ENCODE data around the gene TSPAN9.

The TSPAN9 gene

DNA sequence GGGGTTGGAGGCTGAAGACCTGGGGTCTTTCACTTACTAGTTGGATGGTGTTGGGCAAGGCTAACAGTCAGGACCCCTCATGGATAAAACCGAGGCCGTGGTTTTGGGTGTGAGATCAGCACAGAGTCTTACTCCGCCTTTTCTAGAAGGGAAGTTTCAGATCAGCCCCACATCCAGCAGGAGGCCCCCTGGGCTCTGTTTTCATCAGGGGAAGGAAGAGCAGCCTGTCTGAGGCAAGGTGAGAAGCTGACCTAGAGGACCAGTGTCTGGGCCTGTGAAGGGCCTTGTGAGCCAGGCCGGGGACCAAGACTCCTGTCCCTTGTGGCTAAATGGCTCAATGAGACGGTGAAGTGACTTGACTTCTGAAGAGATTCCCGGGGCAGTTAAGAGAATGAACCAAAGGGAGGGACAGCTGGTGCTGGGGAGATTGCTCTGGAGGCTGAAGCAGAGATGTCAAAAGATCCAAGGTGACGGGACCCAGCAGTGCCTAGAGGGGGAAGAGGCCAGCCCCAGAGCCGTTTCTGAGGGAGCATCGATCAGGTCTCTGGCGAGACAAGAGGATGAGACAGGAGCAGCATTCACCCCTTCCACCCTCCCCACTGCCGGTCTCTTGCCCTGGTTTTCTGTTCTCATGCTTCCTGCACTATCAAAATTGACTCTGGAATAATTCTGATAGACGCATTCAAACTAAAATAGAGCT, 40.1 kb upstream of the TSPAN9 start:
- H3K4me1 ChIP-seq (ENCODE audit: control insufficient read depth, insufficient read depth, low read length) = no peaks in the 10 kb centered on the region
- H3K9me3 ChIP-seq (ENCODE audit: control insufficient read depth, low read length) = no peaks in the 10 kb centered on the region
- 94 to 95% methylated on average over 12 of the region's 12 CpGs for WGBS, 2 experiments
- peaks cover 5% of the 10 kb centered on the region for H3K36me3 ChIP-seq (ENCODE audit: control insufficient read depth, insufficient read depth, low read length)
- no peak overlapping the region for H3K27ac ChIP-seq (ENCODE audit: insufficient read depth, low read depth, low read length, poor library complexity, severe bottlenecking)
- no peaks in the 10 kb centered on the region for H3K27me3 ChIP-seq (ENCODE audit: control insufficient read depth, insufficient read depth, low read length, poor library complexity, severe bottlenecking)
- H3K4me3 ChIP-seq (ENCODE audit: insufficient read depth, low read depth, low read length) = no peak overlapping the region

DNA sequence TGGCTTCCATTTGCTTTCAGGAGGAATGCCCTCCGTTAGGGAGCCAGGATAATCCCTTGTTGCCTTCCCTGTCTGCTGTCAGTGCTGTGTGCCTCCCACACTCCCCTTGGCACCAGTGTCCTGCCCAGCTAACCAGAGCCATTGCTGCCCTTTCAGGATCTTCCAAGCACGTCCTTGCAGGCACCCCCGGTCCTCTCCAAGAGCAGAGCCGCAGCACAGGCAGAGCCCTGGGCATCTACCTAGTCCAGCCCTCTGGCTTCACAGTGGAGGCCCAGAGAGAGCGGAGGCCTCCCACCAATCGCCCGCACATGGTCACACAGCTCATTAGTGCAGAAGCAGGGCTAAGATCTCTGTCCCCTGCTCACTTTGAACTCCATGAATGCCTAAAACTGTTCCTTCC, 39.0 kb upstream of the TSPAN9 start:
- WGBS, 2 experiments = 85 to 87% methylated on average over 7 of the region's 7 CpGs
- no peak overlapping the region for H3K4me3 ChIP-seq (ENCODE audit: insufficient read depth, low read depth, low read length)
- no peak overlapping the region for H3K27ac ChIP-seq (ENCODE audit: insufficient read depth, low read depth, low read length, poor library complexity, severe bottlenecking)
- peaks cover 5% of the 10 kb centered on the region for H3K36me3 ChIP-seq (ENCODE audit: control insufficient read depth, insufficient read depth, low read length)
- no peaks in the 10 kb centered on the region for H3K4me1 ChIP-seq (ENCODE audit: control insufficient read depth, insufficient read depth, low read length)
- H3K27me3 ChIP-seq (ENCODE audit: control insufficient read depth, insufficient read depth, low read length, poor library complexity, severe bottlenecking) = no peaks in the 10 kb centered on the region
- no peaks in the 10 kb centered on the region for H3K9me3 ChIP-seq (ENCODE audit: control insufficient read depth, low read length)

DNA sequence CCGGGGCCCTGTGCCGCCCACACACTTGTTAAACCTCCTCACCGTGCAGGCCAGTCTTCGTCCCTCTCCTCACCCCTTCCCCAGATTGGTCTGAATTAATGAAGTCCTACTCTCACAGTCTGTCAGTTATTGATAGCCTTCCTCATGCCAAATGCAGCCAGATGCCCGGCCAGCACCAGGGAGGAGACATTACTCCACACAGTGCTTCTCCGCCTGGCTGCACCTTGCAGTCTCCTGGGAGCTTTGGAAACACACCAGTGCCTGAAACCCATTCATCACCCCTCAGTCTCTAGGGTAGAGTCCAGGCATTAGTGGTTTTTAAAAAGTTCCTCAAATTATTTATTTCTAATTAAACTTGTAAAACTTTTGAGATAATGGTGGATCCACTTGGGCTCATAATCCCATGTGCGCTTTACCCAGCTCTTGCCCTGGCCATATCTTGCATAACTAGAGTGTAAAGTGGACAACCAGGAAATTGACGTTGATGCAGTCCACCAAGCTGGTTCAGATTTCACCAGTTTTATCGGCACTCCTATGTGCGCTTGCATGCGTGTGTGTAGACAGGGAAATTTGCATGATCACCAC, 38.2 kb upstream of the TSPAN9 start:
- H3K4me1 ChIP-seq (ENCODE audit: control insufficient read depth, insufficient read depth, low read length) = no peaks in the 10 kb centered on the region
- H3K27me3 ChIP-seq (ENCODE audit: control insufficient read depth, insufficient read depth, low read length, poor library complexity, severe bottlenecking) = no peaks in the 10 kb centered on the region
- no peaks in the 10 kb centered on the region for H3K9me3 ChIP-seq (ENCODE audit: control insufficient read depth, low read length)
- 95 to 97% methylated on average over 11 of the region's 11 CpGs for WGBS, 2 experiments
- no peak overlapping the region for H3K4me3 ChIP-seq (ENCODE audit: insufficient read depth, low read depth, low read length)
- peaks cover 5% of the 10 kb centered on the region for H3K36me3 ChIP-seq (ENCODE audit: control insufficient read depth, insufficient read depth, low read length)
- no peak overlapping the region for H3K27ac ChIP-seq (ENCODE audit: insufficient read depth, low read depth, low read length, poor library complexity, severe bottlenecking)

DNA sequence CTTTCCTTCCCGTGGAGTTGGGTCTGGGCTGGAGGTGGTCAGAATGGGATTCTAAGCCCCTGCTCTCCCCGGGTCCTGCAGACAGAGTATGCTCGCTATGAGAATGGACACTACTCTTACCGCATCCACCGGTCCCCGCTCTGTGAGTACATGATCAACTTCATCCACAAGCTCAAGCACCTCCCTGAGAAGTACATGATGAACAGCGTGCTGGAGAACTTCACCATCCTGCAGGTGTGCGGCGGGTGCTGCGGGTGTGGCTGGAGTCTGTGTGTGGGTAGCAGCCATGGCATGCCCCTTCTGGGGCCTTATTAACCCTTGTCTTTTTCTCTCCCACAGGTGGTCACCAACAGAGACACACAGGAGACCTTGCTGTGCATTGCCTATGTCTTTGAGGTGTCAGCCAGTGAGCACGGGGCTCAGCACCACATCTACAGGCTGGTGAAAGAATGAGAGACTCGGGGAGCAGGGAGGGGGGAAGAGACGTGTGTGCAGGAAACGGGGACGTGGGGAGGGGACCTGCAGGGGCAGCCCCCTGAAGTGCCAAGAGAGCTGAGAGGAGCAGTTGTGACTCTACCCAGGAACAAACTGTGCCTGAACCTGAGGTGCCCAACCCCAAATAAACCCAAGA, 37.0 kb upstream of the TSPAN9 start:
- H3K36me3 ChIP-seq (ENCODE audit: control insufficient read depth, insufficient read depth, low read length) = peaks cover 5% of the 10 kb centered on the region
- H3K4me3 ChIP-seq (ENCODE audit: insufficient read depth, low read depth, low read length) = no peak overlapping the region
- WGBS, 2 experiments = 94 to 97% methylated on average over 15 of the region's 15 CpGs
- H3K27ac ChIP-seq (ENCODE audit: insufficient read depth, low read depth, low read length, poor library complexity, severe bottlenecking) = no peak overlapping the region
- no peaks in the 10 kb centered on the region for H3K27me3 ChIP-seq (ENCODE audit: control insufficient read depth, insufficient read depth, low read length, poor library complexity, severe bottlenecking)
- no peaks in the 10 kb centered on the region for H3K4me1 ChIP-seq (ENCODE audit: control insufficient read depth, insufficient read depth, low read length)
- H3K9me3 ChIP-seq (ENCODE audit: control insufficient read depth, low read length) = no peaks in the 10 kb centered on the region

DNA sequence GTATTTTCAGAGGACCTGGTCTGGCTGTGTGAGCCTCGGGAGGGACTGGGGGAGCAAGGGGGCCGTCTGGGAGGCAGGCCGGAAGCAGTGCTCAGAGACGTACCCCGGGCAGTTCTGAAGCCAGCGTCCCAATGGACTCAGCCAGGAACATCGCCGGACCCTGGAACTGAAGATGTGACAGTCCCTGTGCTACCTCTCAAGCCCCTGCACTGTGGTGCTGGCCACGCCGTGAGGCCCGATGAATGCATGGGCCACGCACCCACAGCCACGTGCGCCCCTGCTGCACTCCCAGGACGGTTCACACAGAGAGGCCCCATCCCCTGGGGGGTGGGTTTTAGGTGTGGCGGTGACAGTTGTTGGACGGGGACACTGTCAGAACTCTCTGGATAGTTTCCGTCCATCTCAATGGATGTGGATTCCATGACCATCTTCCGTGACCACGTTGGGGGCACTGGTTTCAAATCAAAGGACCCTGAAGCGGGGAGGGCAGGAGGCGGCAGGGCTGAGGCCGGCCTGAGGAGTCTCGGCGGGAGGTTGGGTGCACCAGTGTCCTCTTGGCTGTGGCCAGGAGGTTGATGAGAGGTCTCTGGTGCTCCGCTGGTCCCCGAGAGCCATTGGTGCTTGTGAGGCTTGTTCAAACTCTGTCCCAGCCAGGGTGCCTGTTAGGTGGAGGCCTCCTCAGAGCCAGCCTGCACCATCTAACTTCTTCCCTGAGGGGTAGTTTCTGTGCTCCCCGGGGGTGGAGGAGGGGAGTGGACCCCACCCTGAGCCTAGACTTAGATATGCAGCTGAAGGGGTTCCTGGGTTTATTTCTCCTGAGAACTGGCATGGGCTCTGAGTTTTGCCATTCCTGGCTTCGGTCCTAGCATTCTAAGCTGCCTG, 36.3 kb upstream of the TSPAN9 start:
- H3K4me3 ChIP-seq (ENCODE audit: insufficient read depth, low read depth, low read length) = no peak overlapping the region
- H3K36me3 ChIP-seq (ENCODE audit: control insufficient read depth, insufficient read depth, low read length) = peaks cover 5% of the 10 kb centered on the region
- H3K27ac ChIP-seq (ENCODE audit: insufficient read depth, low read depth, low read length, poor library complexity, severe bottlenecking) = no peak overlapping the region
- H3K4me1 ChIP-seq (ENCODE audit: control insufficient read depth, insufficient read depth, low read length) = no peaks in the 10 kb centered on the region
- H3K27me3 ChIP-seq (ENCODE audit: control insufficient read depth, insufficient read depth, low read length, poor library complexity, severe bottlenecking) = no peaks in the 10 kb centered on the region
- no peaks in the 10 kb centered on the region for H3K9me3 ChIP-seq (ENCODE audit: control insufficient read depth, low read length)
- 94% methylated on average over 29 of the region's 29 CpGs for WGBS, 2 experiments

DNA sequence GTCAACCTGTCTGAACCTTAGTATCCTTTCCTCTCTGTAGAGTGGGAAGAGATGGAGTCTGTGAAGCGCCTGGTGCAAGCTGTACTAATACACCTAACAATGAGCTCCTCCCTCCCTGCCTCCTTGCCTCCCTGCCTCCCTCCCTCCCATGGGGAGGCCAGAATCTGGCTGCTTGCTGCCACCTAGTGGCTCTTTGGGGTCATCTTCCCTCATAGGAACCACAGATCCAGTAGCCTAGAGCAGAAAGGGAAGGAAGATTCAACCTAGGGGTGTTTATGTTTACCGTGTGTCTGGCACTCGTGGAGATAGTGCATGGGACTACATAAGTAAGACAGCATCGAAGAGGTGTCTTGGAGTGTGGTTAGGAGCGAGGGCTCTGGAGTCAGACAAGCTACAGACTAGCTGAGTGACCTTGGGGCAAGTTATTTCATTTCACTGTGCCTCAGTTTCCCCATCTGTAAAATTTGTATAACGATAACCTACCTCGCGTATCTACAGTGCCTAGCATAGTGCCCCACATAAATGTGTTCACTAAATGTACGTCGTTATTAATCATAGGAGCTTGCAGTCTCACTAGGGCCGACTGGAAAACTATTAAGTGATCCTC, 35.5 kb upstream of the TSPAN9 start:
- H3K36me3 ChIP-seq (ENCODE audit: control insufficient read depth, insufficient read depth, low read length) = peaks cover 5% of the 10 kb centered on the region
- H3K4me3 ChIP-seq (ENCODE audit: insufficient read depth, low read depth, low read length) = no peak overlapping the region
- 88 to 90% methylated on average over 10 to 11 of the region's 11 CpGs for WGBS, 2 experiments
- no peak overlapping the region for H3K27ac ChIP-seq (ENCODE audit: insufficient read depth, low read depth, low read length, poor library complexity, severe bottlenecking)
- H3K9me3 ChIP-seq (ENCODE audit: control insufficient read depth, low read length) = no peaks in the 10 kb centered on the region
- no peaks in the 10 kb centered on the region for H3K4me1 ChIP-seq (ENCODE audit: control insufficient read depth, insufficient read depth, low read length)
- no peaks in the 10 kb centered on the region for H3K27me3 ChIP-seq (ENCODE audit: control insufficient read depth, insufficient read depth, low read length, poor library complexity, severe bottlenecking)

DNA sequence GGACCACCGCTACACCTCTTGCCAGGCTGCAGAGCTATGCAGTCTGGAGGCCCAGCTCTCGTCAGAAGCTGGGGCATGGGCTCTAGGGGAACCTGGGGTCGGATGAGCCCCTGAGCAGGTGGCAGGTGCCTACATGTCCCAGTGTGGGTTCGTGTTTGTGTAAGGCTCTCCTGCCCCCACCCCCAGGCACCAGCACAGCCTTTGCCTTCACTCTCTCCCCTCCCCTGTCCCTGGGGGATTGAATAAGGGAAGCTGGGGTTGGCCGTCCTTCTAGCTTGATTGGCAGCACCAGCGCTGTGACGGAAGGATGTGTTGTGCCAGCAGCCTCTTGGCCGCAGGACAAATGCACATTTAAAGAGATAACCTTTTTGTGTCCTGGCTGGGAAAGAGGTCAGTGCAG, 34.8 kb upstream of the TSPAN9 start:
- Histone ChIP-seq H3K27me3 (ENCODE audit: control insufficient read depth, insufficient read depth, low read length, poor library complexity, severe bottlenecking) (no peaks in the 10 kb centered on the region), H3K4me1 (ENCODE audit: control insufficient read depth, insufficient read depth, low read length) (no peaks in the 10 kb centered on the region), H3K27ac (ENCODE audit: insufficient read depth, low read depth, low read length, poor library complexity, severe bottlenecking) (no peak overlapping the region), H3K4me3 (ENCODE audit: insufficient read depth, low read depth, low read length) (no peak overlapping the region), H3K36me3 (ENCODE audit: control insufficient read depth, insufficient read depth, low read length) (peaks cover 5% of the 10 kb centered on the region), H3K9me3 (ENCODE audit: control insufficient read depth, low read length) (no peaks in the 10 kb centered on the region)
- WGBS, 2 experiments = 91 to 94% methylated on average over 8 of the region's 8 CpGs

DNA sequence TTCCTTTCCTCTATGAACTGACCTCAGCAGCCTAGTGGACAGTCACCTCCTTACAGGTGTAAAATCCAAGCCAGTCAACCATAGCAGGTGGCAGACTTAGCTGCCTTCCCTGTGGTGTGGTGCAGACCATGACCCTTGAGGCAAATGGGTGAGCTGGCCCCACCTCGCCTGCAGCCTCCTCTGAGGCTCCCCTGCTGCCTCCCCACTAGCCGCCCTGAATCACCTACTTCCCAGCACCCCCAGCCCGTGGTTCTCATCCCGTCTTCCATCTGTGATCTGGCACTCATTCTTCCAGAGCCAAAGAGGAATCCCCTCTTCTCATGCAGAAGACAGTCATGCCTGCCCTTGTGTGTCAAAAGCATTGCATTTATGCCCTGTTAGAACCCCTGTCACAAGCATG, 34.4 kb upstream of the TSPAN9 start:
- H3K4me1 ChIP-seq (ENCODE audit: control insufficient read depth, insufficient read depth, low read length) = peaks cover 3% of the 10 kb centered on the region
- H3K27me3 ChIP-seq (ENCODE audit: control insufficient read depth, insufficient read depth, low read length, poor library complexity, severe bottlenecking) = no peaks in the 10 kb centered on the region
- H3K27ac ChIP-seq (ENCODE audit: insufficient read depth, low read depth, low read length, poor library complexity, severe bottlenecking) = no peak overlapping the region
- H3K4me3 ChIP-seq (ENCODE audit: insufficient read depth, low read depth, low read length) = no peak overlapping the region
- peaks cover 5% of the 10 kb centered on the region for H3K36me3 ChIP-seq (ENCODE audit: control insufficient read depth, insufficient read depth, low read length)
- H3K9me3 ChIP-seq (ENCODE audit: control insufficient read depth, low read length) = no peaks in the 10 kb centered on the region
- WGBS, 2 experiments = 94 to 96% methylated on average over 4 of the region's 4 CpGs

DNA sequence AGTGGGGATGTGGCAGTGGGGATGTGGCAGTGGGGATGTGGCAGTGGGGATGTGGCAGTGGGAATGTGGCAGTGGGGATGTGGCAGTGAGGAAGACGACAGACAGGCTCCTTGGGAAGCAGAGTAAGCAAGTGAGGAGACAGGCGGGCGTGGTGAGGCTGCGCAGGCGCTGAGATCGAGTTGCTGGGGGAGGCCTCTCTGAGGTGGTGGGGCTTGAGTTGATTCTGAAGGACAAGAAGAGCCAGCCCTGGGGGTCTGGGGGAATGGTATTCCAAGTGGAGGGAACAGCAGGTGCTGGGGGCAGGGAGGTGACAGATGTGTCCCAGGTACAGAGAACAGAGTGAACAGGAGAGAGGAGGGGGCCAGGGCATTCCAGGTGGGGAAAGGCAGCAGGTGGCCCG, 33.8 kb upstream of the TSPAN9 start:
- Histone ChIP-seq H3K27me3 (ENCODE audit: control insufficient read depth, insufficient read depth, low read length, poor library complexity, severe bottlenecking) (no peaks in the 10 kb centered on the region), H3K27ac (ENCODE audit: insufficient read depth, low read depth, low read length, poor library complexity, severe bottlenecking) (no peak overlapping the region)
- 85 to 89% methylated on average over 7 of the region's 7 CpGs for WGBS, 2 experiments

More for the DNA sequence above, 33.8 kb upstream of the TSPAN9 start:
- Histone ChIP-seq H3K36me3 (ENCODE audit: control insufficient read depth, insufficient read depth, low read length) (peaks cover 5% of the 10 kb centered on the region), H3K9me3 (ENCODE audit: control insufficient read depth, low read length) (no peaks in the 10 kb centered on the region), H3K4me1 (ENCODE audit: control insufficient read depth, insufficient read depth, low read length) (peaks cover 6% of the 10 kb centered on the region), H3K4me3 (ENCODE audit: insufficient read depth, low read depth, low read length) (no peak overlapping the region)

Data from ectodermal cell (in vitro differentiated cells).